H9 (cell line): ENCODE data around the gene COPS9. TPM values are rescaled to one million over a fixed set of nuclear protein-coding genes. Genes with fewer than 3 reads are reported as not detected.

Source experiments
- DNase-seq: peaks from one replicate; pipeline ENCODE4 v3.0.0-alpha.2; 2017
- H2AFZ ChIP-seq: one replicate; pipeline ENCODE4 v1.6.1; 2013; ENCODE audit warnings: mild to moderate bottlenecking, low read length, control low read depth, moderate library complexity
- H2AK5ac ChIP-seq: 2 replicates; pipeline ENCODE4 v1.6.1; 2013; ENCODE audit warnings: low read length, control low read depth, mixed read lengths; ENCODE audit not compliant: insufficient read length
- H2BK120ac ChIP-seq: one replicate; pipeline ENCODE4 v1.6.1; 2013; ENCODE audit warnings: low read depth, mild to moderate bottlenecking, low read length, control low read depth, inconsistent platforms; ENCODE audit not compliant: poor library complexity, severe bottlenecking
- H2BK12ac ChIP-seq: 2 replicates; pipeline ENCODE4 v1.6.1; 2013; ENCODE audit warnings: low read length, control low read depth, mixed read lengths, low read depth; ENCODE audit not compliant: insufficient read length
- H2BK15ac ChIP-seq: 2 replicates; pipeline ENCODE4 v1.6.1; 2013; ENCODE audit warnings: low read depth, low read length, control low read depth
- H2BK20ac ChIP-seq: one replicate; pipeline ENCODE4 v1.6.1; 2013; ENCODE audit warnings: low read depth, mild to moderate bottlenecking, low read length, control low read depth, inconsistent platforms; ENCODE audit not compliant: poor library complexity, severe bottlenecking
- H2BK5ac ChIP-seq: 2 replicates; pipeline ENCODE4 v1.6.1; 2013; ENCODE audit warnings: low read length, control low read depth, mixed read lengths; ENCODE audit not compliant: insufficient read length
- H3K14ac ChIP-seq: 2 replicates; pipeline ENCODE4 v1.6.1; 2013; ENCODE audit warnings: low read length, control low read depth; ENCODE audit not compliant: insufficient read depth
- H3K18ac ChIP-seq: 2 replicates; pipeline ENCODE4 v1.6.1; 2013; ENCODE audit warnings: low read depth, mild to moderate bottlenecking, mixed read lengths, low read length, control low read depth; ENCODE audit not compliant: insufficient read length
- H3K23ac ChIP-seq: 2 replicates; pipeline ENCODE4 v1.6.1; 2013; ENCODE audit warnings: low read length, control low read depth, mixed read lengths, low read depth; ENCODE audit not compliant: insufficient read length
- H3K23me2 ChIP-seq: 2 replicates; pipeline ENCODE4 v1.6.1; 2013; ENCODE audit warnings: low read depth, mild to moderate bottlenecking, mixed read lengths, low read length, control low read depth; ENCODE audit not compliant: insufficient read length, poor library complexity, severe bottlenecking
- H3K27ac ChIP-seq: 2 replicates; pipeline ENCODE4 v1.5.1; 2013; ENCODE audit warnings: low read length, control low read depth, mixed read lengths, low read depth; ENCODE audit not compliant: insufficient read length
- H3K27me3 ChIP-seq: 2 replicates; pipeline ENCODE4 v1.6.1; 2013; ENCODE audit warnings: low read length, control low read depth, inconsistent platforms; ENCODE audit not compliant: insufficient read depth
- H3K4ac ChIP-seq: 2 replicates; pipeline ENCODE4 v1.6.1; 2013; ENCODE audit warnings: low read depth, mild to moderate bottlenecking, control low read depth, inconsistent platforms, low read length, moderate library complexity
- H3K4me1 ChIP-seq: 2 replicates; pipeline ENCODE4 v1.6.1; 2013; ENCODE audit warnings: low read length, control low read depth, inconsistent platforms; ENCODE audit not compliant: insufficient read depth
- H3K4me2 ChIP-seq: 2 replicates; pipeline ENCODE4 v1.6.1; 2013; ENCODE audit warnings: low read length, control low read depth, mixed read lengths; ENCODE audit not compliant: insufficient read length, insufficient read depth
- H3K56ac ChIP-seq: 2 replicates; pipeline ENCODE4 v1.6.1; 2013; ENCODE audit warnings: low read depth, mild to moderate bottlenecking, mixed read lengths, low read length, control low read depth; ENCODE audit not compliant: insufficient read length
- H3K79me1 ChIP-seq: 2 replicates; pipeline ENCODE4 v1.6.1; 2013; ENCODE audit warnings: low read depth, mild to moderate bottlenecking, moderate library complexity, low read length, control low read depth, inconsistent platforms; ENCODE audit not compliant: insufficient read depth, poor library complexity, severe bottlenecking
- H3K79me2 ChIP-seq: 2 replicates; pipeline ENCODE4 v1.6.1; 2013; ENCODE audit warnings: low read length, control low read depth, inconsistent platforms; ENCODE audit not compliant: insufficient read depth
- H3K9ac ChIP-seq: 2 replicates; pipeline ENCODE4 v1.6.1; 2013; ENCODE audit warnings: low read length, control low read depth, mixed read lengths; ENCODE audit not compliant: insufficient read length; ENCODE audit errors: extremely low read depth
- H3K9me3 ChIP-seq: one replicate; pipeline ENCODE4 v1.6.1; 2013; ENCODE audit warnings: low read depth, low read length, inconsistent platforms; ENCODE audit not compliant: control insufficient read depth
- H3T11ph ChIP-seq: one replicate; pipeline ENCODE4 v1.6.1; 2013; ENCODE audit warnings: mild to moderate bottlenecking, low read length, control low read depth, inconsistent platforms
- H4K20me1 ChIP-seq: one replicate; pipeline ENCODE4 v1.6.1; 2013; ENCODE audit not compliant: control insufficient read depth, insufficient read length, insufficient read depth
- H4K5ac ChIP-seq: 2 replicates; pipeline ENCODE4 v1.6.1; 2013; ENCODE audit warnings: low read depth, mild to moderate bottlenecking, mixed read lengths, low read length, control low read depth; ENCODE audit not compliant: insufficient read length
- H4K8ac ChIP-seq: replicated peaks from 2 replicates; pipeline ENCODE4 v1.6.1; 2013; ENCODE audit warnings: low read length, control low read depth, mixed read lengths, low read depth; ENCODE audit not compliant: insufficient read length
- H4K91ac ChIP-seq: 2 replicates; pipeline ENCODE4 v1.6.1; 2013; ENCODE audit warnings: low read depth, mild to moderate bottlenecking, moderate library complexity, mixed read lengths, low read length, control low read depth; ENCODE audit not compliant: insufficient read length
- H3K27ac Mint-ChIP-seq, 3 experiments: 2 replicates in 2 of 3; 3 replicates in 1 of 3; pipeline ENCODE4 v1.8.0; 2020 to 2021; ENCODE audit warnings: mixed read lengths in 3 of 3, mild to moderate bottlenecking in 1 of 3, moderate library complexity in 1 of 3
- H3K27me3 Mint-ChIP-seq: 2 replicates; pipeline ENCODE4 v1.8.0; 2021; ENCODE audit warnings: low read depth, mild to moderate bottlenecking, moderate library complexity, mixed read lengths
- H3K36me3 Mint-ChIP-seq, 3 experiments: 2 replicates in 2 of 3; 3 replicates in 1 of 3; pipeline ENCODE4 v1.8.0; 2020 to 2021; ENCODE audit warnings: low read depth in 3 of 3, mixed read lengths in 3 of 3; ENCODE audit not compliant: insufficient read depth in 1 of 3
- H3K4me1 Mint-ChIP-seq, 2 experiments: 2 replicates each; pipeline ENCODE4 v1.8.0; 2020; ENCODE audit warnings: mixed read lengths in 2 of 2
- H3K4me3 Mint-ChIP-seq, 2 experiments: 2 replicates in 1 of 2; 3 replicates in 1 of 2; pipeline ENCODE4 v1.8.0; 2020 to 2021; ENCODE audit warnings: mild to moderate bottlenecking in 2 of 2, mixed read lengths in 2 of 2, moderate library complexity in 1 of 2
- H3K9me3 Mint-ChIP-seq, 2 experiments: 2 replicates in 1 of 2; 3 replicates in 1 of 2; pipeline ENCODE4 v1.8.0; 2020; ENCODE audit warnings: mild to moderate bottlenecking in 2 of 2, mixed read lengths in 2 of 2, moderate library complexity in 1 of 2
- WGBS: extraction: QIAGEN DNeasy Blood & Tissue Kit; methylation state at CpG from one replicate; pipeline ENCODE4 v1.1.7; 2013; ENCODE audit warnings: missing lambda C conversion rate, low lambda C conversion rate, mixed read lengths; ENCODE audit not compliant: insufficient read length; ENCODE audit errors: extremely low coverage; 5-methylcytosine and 5-hydroxymethylcytosine counted together
- total RNA-seq: library from RNA; stranded (reverse); gene quantifications from 2 replicates; pipeline ENCODE4 v1.2.1, GENCODE V29; 2021
- TF ChIP-seq, protein P1 (sequence below): fragments of 200-600 bp; sonication (generic); conservative IDR thresholded peaks from 3 replicates; pipeline ENCODE4 v1.8.0; 2021; ENCODE audit warnings: antibody characterized with exemption, mild to moderate bottlenecking

The COPS9 gene
- total RNA-seq, 1 experiment from 2014 or later = 142 TPM

DNA sequence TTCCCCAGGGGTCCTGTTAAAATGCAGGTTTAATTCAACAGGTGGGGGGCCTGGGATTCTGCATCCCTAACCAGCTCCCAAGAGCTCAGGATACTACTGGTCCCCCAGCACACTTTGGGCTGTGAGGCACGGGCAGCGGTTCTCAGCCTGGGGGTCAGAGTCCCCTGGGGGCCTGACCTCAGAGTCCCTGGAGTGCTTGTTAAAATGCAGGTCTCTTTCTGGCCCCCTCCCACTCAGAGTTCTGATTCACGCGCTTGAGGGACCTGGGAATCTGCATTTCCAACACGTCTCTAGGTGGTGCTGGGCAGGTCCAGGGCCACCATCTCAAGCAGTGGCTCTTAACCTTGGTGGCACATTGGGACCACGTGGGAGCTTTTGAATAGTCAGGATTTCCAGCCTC, 7.2 kb upstream of the COPS9 start:
- H3K4ac ChIP-seq = no peak overlapping the region
- H2BK5ac ChIP-seq = no peak overlapping the region
- no peak overlapping the region for H4K91ac ChIP-seq
- H2BK20ac ChIP-seq = no peak overlapping the region
- Mint-ChIP-seq H3K27me3 (peaks cover 6% of the 10 kb centered on the region), H3K27ac (no peak overlapping the region), H3K4me3 (no peak overlapping the region), H3K9me3 (peaks cover 8 to 11% of the 10 kb centered on the region in 2 experiments; a peak in 4 of 5 replicates), H3K4me1 (peaks cover 11 to 18% of the 10 kb centered on the region in 2 experiments), H3K36me3 (peaks cover 0 to 4% (median 0%) of the 10 kb centered on the region in 3 experiments; a peak in 2 of 7 replicates)
- H4K20me1 ChIP-seq = no peaks in the 10 kb centered on the region
- no peaks in the 10 kb centered on the region for H3K23me2 ChIP-seq
- no CpG with 5 or more reads among the region's 6 CpGs for WGBS
- H4K8ac ChIP-seq = no peak overlapping the region
- no peak overlapping the region for H2BK12ac ChIP-seq
- H3K23ac ChIP-seq = no peak overlapping the region
- H4K5ac ChIP-seq = no peak overlapping the region
- H2AFZ ChIP-seq = no peak overlapping the region
- H3K79me1 ChIP-seq = no peaks in the 10 kb centered on the region
- H3K9ac ChIP-seq = no peak overlapping the region
- TF ChIP-seq, protein P1, sequence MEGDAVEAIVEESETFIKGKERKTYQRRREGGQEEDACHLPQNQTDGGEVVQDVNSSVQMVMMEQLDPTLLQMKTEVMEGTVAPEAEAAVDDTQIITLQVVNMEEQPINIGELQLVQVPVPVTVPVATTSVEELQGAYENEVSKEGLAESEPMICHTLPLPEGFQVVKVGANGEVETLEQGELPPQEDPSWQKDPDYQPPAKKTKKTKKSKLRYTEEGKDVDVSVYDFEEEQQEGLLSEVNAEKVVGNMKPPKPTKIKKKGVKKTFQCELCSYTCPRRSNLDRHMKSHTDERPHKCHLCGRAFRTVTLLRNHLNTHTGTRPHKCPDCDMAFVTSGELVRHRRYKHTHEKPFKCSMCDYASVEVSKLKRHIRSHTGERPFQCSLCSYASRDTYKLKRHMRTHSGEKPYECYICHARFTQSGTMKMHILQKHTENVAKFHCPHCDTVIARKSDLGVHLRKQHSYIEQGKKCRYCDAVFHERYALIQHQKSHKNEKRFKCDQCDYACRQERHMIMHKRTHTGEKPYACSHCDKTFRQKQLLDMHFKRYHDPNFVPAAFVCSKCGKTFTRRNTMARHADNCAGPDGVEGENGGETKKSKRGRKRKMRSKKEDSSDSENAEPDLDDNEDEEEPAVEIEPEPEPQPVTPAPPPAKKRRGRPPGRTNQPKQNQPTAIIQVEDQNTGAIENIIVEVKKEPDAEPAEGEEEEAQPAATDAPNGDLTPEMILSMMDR = no peak
- no peaks in the 10 kb centered on the region; the same call in 1 of the 2 replicates for H3K4me1 ChIP-seq
- no peak overlapping the region for H3K18ac ChIP-seq
- H3K27me3 ChIP-seq = no peaks in the 10 kb centered on the region
- H3K4me2 ChIP-seq = no peak overlapping the region
- no peaks in the 10 kb centered on the region for H3K9me3 ChIP-seq
- no peak overlapping the region for H2BK15ac ChIP-seq
- no peak overlapping the region for H3K27ac ChIP-seq
- H2AK5ac ChIP-seq = no peak overlapping the region
- H3K56ac ChIP-seq = no peak overlapping the region
- H3K79me2 ChIP-seq = no peaks in the 10 kb centered on the region
- no peak for DNase-seq
- H3K14ac ChIP-seq = no peak overlapping the region
- H2BK120ac ChIP-seq = no peak overlapping the region
- H3T11ph ChIP-seq = no peak overlapping the region
